GM21529 (cell line): ENCODE data around the gene UBE2E1.

ENCODE experiments used
- ATAC-seq: cut with Tn5 transposase; IDR thresholded peaks from one replicate; pipeline ENCODE4 v1.9.1; 2021; ENCODE audit not compliant: unreplicated experiment

The UBE2E1 gene

DNA sequence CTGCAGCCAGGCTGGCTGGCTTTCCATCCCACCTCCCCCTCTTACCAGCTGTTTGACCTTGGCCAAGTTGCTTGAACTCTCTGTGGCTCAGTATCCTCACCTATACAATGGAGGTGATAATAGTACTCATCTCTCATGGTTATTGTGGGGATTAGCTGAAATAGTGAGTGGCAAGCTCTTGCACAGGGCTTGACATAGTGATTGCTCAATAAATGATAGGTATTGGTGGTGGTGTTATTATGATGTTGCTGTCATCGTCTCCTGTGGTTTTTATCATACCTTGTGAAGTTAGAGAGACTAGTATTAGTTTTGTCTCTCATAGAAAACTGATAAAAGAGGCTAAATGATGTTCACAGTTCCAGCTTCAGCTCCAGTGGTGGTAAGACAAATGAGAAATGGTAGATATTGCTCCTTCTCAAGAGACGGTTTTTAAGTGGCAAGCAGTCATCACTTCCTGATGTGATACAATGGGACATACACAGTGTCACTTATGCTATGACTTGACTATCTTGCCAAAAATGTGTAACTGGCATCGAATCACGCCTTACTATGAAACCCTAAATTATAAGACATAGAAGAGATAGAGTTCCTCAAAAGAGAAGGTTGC lies 12.1 kb upstream of the UBE2E1 start:
- ATAC-seq: no peak

GRCh38 chr3:23795096-23795495 lies 10.7 kb upstream of the UBE2E1 start:
- ATAC-seq: no peak

DNA sequence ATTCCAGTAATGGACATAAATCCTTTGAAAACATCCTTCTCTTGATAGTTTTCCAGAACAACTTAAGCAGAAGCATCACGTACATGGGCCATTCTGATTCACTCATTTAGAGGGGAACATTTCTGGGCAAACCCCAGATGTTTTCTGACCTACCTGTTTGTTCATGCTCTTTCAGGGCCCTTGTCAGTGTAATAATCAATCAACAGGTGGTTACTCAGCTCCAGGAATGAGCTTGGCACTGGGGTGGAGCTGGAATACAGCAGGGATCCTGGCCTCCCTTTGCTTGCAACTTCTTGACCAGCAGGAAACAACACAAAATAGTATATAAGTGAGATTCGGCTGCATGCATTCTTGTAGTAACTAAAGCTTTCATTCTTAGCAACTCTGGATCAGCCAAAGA lies 9.2 kb upstream of the UBE2E1 start:
- no peak for ATAC-seq

DNA sequence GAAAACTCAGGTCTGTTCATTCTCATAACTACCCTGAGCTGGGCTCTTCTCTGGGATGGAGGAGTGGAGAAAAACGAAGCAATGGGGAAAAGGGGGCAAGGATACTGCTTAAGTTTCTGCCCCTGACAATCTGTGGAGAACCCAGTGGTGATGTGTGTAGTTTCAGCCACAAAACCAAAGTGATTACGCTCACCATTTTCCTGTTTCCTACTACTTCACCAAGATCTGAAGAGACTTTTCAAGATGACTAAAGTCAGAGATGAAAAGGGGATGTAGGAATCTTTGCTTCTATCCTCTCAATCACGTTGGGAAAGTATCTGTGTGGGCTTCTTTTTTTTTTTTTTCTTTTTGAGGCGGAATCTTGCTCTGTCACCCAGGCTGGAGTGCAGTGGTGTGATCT lies 8.3 kb upstream of the UBE2E1 start:
- peak; percentile 94 for ATAC-seq

- no peak for ATAC-seq
Measured at GRCh38 chr3:23798456-23798855, 7.3 kb upstream of the UBE2E1 start.

GRCh38 chr3:23798876-23799275 lies 6.9 kb upstream of the UBE2E1 start:
- ATAC-seq: no peak

GRCh38 chr3:23800731-23801130 lies 5.0 kb upstream of the UBE2E1 start:
- no peak for ATAC-seq

GRCh38 chr3:23804441-23805209 lies 1.1 kb upstream of the UBE2E1 start:
- no peak for ATAC-seq

GRCh38 chr3:23805210-23805632 lies 534 bp upstream of the UBE2E1 start:
- ATAC-seq: no peak

DNA sequence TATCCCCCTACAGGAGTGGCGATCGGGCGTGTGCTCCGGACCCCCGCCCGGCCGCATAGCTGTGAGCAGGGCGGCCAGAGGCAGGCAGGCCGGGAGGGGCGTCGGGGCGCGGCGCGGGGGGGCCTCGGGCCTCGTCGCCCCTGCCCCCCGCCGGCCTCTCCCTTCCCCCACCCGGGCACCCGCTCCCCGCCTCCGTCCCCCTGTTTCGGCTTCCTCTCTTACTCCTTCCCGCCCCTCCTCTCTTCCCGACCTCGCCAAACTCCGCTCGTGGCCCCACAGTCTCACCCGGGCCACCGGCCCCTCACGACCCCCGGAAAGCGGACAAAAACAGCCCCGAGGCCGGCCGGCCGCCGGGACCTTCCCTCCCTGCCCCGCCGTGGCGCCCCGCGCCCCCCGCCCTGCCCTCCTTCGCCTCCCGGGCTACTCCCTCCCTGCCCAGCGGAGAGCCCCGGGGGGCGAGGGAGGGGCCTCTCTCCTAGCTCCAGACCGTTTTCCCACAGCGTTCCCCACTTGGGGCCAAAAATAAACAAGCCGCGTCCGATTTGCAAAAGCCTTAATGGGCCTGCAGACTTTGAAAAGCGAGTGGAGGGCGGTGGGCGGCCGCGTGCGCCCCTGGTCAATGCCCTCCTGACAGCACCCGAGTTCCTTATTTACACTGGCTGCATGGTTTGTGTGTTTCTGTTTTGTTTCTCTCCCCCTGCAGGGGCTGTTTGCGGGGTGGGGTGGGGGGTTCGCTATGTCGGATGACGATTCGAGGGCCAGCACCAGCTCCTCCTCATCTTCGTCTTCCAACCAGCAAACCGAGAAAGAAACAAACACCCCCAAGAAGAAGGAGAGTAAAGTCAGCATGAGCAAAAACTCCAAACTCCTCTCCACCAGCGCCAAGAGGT lies 1.0 kb downstream of the UBE2E1 start:
- ATAC-seq: peak; percentile 2

- no peak for ATAC-seq
Measured at GRCh38 chr3:23807424-23808015, 1.8 kb downstream of the UBE2E1 start.

DNA sequence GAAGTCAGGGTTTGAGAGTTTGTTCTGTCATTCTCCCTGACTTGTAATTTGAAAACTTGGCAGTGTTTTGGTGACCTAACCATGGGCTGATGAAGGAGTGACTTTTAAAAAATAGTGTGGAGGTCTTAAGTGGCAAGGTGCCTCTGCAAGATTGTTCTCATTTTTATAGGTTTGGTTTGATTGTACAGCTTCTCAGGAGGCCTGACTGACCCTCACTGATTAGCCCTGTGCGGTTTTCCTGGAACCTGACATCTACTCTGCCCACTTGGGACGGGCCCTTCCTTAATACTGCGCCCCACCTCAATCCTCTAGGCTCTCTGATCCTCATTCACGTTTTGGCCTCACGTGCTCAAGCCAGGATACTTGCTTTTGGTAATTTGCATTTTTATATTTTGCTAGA lies 2.8 kb downstream of the UBE2E1 start:
- no peak for ATAC-seq

- ATAC-seq: no peak
Measured at GRCh38 chr3:23809294-23809693, 3.5 kb downstream of the UBE2E1 start.

DNA sequence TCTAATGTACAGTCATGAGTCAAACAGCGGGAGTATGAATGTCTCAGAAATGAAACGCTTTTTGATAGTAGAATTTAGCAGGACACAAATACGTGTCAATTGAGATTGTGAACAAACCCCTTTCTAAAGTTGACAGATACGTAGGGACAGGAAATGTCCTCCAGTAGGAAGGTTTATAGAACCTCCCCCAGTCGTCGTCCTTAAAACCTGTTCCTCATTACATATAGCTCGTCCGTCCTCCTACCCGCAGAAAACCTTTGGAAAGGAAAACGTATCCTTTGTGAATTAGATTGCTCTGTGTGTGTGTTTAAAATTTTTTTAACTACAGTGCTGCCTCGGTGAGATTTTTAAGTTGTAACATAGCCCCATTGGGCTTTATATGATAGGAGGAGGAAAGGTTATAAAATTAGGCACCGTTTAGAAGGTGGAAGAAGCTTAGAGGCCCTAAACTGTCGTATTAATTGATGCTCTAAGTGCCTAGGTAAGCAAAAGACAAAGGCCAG lies 4.1 kb downstream of the UBE2E1 start:
- ATAC-seq: peak; percentile 11

DNA sequence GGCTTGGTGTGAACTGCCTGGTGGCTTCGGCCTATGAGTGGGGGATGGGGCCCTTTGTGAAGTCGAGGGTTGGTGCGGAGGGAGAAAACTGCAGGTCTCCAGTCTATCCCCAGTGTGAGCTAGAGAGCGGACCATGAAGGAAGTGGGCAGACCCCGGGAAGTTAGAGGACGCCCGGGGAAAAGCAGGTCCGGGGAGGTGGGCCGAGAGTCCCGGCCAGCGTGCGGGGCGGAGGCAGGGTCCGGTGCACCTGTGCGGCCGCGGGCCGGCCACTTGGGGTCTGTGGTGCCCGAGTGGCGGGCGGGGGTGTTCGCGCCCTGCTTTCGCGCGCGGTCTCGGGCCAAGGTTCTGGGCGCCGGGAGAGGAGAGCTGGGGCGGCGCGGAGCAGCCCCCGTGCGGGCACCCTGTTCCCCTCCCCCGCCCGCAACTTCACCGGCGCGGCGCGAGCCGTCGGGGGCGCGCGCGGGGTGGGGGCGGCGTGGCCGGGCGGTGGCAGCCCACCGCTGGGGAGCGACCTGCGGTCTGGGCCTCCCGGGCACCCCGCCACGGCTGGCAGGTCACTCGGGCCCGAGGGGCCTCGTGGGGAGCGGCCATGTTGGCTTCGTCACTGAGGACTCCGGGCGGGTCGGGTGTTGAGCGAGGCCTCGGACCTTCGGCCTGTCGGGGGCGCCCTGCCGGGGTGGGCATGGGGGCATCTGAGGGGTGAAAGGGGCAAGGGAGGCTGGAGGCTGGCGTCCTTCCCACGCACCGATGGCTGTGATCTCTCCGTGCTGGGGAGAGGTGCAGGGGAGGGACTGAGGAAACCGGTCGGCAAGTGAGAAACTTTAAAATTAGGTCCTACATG lies 4.8 kb downstream of the UBE2E1 start:
- peak; percentile 26 for ATAC-seq

GRCh38 chr3:23811185-23811527 lies 5.4 kb downstream of the UBE2E1 start:
- no peak for ATAC-seq

DNA sequence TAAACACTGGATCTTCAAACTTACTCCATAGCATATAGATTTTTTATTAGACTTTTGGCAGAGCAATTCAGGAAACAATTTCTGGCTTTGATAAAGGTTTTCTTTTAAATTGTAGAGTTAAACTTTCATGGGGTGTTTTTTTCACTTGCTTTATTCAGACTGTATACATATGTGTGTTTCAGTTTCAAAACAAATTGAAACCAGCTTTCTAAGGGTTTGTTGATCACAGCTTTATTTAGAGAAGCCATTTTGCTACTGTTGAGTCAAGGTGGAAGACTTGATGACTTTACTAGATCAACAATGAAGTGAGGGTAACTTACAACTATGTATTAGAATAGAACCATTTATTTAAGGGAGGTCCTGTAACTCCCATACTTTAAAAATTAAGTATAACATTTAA lies 6.2 kb downstream of the UBE2E1 start:
- ATAC-seq: peak; percentile 51

- ATAC-seq: no peak
Measured at GRCh38 chr3:23815879-23816278, 10.1 kb downstream of the UBE2E1 start.

DNA sequence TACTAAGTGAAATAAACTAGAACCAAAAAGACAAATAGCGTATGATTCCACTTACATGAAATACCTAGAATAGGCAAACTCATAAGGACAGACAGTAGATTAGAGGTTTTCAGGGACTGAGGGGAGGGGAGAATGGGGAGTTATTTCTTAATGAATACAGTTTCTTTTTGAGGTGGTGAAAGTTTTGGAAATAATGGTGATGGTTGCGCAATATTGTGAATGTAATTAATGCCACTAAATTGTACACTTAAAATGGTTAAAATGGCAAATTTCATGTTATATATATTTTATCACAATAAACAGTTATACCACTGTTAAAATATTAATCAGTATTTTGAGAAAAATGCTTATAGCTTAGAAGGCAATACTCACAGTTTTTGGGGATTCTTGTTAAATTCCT lies 11.0 kb downstream of the UBE2E1 start:
- no peak for ATAC-seq

DNA sequence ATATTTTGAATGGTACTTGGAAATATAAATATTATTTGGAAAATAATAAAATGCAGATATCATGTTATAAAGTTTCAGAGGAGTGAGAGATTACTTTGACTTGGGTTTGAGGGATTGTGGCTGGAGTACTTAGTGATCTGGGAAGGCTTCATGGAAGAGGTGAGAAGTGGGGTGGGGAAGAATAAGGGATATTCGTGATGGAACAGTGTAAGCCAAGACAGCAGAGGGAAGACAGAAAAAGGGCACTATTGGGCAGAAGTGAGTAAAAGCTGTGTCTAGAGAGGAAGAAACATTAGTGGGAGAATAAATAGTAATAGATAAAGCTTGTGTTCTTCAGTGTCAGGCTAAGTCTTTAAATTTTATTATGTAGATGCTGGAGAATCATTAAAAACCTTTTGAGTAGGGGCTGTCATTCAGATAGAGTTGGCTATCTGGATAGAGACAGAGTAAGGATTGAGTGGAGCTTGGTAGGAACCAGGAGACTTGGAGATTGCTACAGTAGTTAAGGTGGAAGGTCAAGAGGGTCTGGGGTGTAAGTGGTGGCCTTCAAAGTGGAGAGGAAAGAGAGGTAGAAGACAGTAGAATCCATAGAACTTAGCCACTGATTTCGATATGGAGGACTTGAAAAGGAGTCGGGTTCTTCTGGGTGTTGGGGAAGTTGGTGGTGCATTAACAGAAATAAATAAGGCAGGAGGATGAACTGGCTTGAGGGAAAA lies 11.9 kb downstream of the UBE2E1 start:
- no peak for ATAC-seq
